HS-27A (cell line): ENCODE results near the gene STARD10.

Experiments
- DNase-seq: peaks from one replicate; pipeline ENCODE4 v3.0.0-alpha.2; 2012; ENCODE audit warnings: low read depth, missing footprints

STARD10 gene

GRCh38 chr11:72744474-72744873 lies 49.4 kb downstream of the STARD10 start:
- DNase-seq: no peak

- DNase-seq: no peak
These were observed 50.3 kb downstream of the STARD10 start for GRCh38 chr11:72743321-72744221.

- no peak for DNase-seq
These were observed 51.1 kb downstream of the STARD10 start for GRCh38 chr11:72742513-72743320.

- no peak for DNase-seq
These were observed 51.9 kb downstream of the STARD10 start for GRCh38 chr11:72741849-72742512.

DNA sequence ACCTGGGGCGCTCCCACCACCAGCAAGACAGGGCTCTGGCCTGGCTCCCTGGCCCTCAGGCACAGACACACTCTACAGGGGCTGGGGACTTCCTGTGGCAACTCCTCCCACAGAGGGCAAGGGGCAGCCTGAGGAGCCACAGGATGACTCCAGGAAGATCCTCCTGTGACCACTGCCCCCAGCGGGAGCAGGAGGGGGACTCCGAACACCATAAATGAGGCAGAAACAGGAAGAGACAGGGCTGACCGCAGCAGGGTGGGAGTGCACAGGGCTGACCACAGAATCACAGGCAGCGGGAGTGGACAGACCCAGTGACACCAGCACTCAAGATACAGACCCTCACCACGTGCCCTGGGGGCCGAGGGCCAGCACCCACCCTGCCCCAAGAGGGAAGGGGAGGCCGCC lies 52.4 kb downstream of the STARD10 start:
- no peak for DNase-seq

DNA sequence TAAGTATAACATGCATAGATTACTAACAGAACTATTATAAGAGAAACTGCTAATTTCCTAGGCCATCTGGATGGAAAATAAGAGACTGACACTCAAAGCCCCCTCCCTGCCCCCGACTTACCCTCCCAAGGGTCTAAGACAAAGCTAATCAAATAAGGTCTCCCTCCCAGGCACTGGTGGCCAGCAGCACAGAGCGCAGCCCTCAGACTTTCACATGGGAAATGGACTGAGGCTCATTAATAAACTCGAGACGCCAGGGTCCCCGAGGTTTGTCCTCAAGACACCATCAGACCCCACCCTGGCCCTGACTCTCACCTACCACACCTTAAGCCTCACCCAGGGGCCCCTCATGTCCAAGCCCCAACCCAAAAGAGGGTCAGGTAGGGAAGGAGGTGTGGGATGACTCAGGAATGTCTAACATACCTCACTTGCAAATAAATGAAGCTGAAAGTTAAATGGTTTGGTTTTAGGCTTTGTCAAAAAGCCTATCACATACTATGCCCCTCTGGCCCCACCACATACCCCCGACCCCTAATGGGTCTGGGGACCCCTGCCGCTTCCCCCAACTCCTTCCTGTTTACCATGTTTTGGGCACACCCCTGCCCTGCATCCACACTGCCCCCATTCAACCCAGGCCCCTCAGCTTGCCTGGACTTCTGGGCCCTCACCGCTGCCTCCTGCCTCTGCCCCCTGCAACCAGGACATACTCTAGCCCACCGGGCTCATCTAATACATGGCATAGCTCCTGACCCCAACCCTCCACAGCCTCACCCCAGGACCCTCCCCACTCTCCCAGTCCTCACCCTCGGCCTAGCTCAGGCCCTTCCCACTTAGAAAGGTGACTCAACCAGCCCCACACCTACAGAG lies 53.1 kb downstream of the STARD10 start:
- DNase-seq: no peak

DNA sequence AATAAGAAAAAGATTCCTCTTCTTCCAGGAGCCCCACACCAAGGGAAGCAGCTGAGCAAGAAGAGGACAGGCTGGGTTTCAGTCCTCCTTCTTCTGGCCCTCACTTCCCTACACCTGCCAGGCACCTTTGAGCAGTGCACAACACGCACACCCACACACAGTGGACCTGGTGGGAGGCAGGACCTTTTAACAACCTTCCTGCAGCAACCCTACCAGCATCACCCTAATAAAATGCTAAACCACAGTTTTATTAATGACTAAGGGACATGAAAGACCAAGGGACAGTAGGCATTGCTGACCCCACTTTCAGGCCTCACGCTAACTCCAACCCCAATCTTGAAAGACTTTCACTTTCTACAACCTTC lies 53.8 kb downstream of the STARD10 start:
- DNase-seq: no peak

- DNase-seq: no peak
These were observed 54.4 kb downstream of the STARD10 start for GRCh38 chr11:72739240-72740059.

GRCh38 chr11:72738199-72739141 lies 55.4 kb downstream of the STARD10 start:
- no peak for DNase-seq

DNA sequence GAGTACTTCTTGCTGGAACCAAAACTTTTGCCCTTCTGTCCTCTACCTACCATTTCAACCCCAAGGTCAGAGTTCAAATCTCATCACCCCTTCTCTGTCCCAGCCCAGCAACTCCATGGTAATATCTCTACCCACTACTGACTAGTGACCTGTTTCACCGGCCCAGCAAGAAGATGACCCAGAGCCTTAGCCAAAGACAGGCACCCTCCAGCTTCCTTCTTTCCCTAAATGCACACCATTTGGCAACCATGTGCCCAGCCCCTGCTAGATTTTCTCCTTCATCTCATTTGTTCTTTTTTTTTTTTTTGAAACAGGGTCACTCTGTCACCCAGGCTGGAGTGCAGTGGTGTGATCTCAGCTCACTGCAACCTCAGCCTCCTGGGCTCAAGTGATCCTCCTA lies 56.5 kb downstream of the STARD10 start:
- DNase-seq: no peak

GRCh38 chr11:72736452-72737069 lies 57.3 kb downstream of the STARD10 start:
- no peak for DNase-seq

GRCh38 chr11:72735495-72736027 lies 58.3 kb downstream of the STARD10 start:
- DNase-seq: no peak

- no peak for DNase-seq
These were observed 61.5 kb downstream of the STARD10 start for GRCh38 chr11:72732329-72732728.

DNA sequence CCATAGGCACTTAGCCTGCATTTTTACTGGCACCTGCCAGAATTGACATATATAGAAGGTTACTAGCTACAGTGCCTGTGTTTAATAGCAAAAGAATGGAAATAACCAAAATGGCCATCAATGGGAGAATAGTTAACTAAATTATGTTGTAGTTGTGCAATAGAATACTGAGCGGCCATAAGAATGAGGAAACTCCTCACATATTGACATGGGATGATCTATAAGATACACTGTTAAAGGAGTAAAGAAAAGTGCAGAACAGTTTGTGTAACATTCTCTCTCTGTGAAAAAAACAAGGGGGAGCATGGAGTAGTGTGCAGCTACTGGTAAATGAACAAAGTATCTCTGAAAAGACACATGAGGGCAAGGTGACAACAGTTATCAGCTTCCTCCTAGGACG lies 63.1 kb downstream of the STARD10 start:
- DNase-seq: no peak

DNA sequence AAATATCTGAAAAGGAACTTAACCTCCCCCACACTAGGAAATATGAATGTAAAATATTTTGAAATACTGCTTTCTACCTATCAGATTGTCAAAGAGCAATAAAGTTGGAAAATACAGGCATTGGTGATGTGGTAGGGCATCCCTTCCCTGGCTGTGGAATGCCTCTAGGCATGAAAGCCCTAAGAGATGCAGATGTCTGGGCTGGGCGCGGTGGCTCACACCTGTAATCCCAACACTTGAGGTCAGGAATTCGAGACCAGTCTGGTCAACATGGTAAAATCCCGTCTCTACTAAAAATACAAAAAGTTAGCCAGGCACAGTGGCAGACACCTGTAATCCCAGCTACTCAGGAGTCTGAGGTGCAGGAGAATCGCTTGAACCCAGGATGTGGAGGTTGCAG lies 63.6 kb downstream of the STARD10 start:
- no peak for DNase-seq

DNA sequence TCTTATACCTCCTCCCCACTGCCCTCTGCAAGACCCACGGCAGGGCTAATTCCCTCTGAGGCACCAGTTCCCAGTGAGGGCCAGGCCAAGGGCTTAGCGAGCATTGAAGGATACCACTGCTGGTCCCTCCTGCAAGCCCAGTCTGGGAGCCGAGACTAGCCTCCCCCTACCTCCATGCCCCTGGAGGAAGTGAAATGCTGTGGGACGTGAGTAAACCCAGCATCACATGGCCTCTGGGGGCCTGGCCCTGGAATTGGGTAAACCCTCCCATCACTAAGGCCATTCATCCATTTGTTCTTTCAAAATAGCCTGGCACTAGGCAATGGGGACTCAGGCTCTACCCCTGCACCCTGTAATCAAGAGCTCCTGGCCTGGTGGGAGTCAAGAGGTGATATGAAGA lies 66.3 kb downstream of the STARD10 start:
- DNase-seq: no peak

- DNase-seq: no peak
These were observed 67.3 kb downstream of the STARD10 start for GRCh38 chr11:72726266-72727220.

DNA sequence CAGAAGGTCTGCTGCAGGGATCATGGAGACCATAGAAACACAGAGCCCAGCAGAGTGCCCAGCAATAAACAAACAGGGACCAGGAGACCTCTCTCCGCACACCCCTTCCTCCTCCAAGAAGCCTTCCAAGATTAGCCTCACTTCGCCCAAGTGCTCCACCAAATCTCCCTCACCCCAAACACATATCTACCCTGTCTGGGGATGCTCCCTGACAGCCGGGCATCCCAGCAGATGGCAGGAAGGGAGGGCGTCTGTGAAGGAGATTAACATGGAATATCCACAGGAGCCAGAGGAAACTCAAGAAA lies 68.2 kb downstream of the STARD10 start:
- no peak for DNase-seq
